Mucosa of rectum (tissue), 2 donors: ENCODE measurements around the gene GLYATL1B.
"Not testable (repeated sequence)": the region's sequence is repeated elsewhere in the genome, so short reads cannot be mapped to it uniquely, and the experiment has no call there.

Experiments used
- H3K27ac ChIP-seq, 2 donors: one replicate each; pipeline ENCODE4 v1.7.0; 2013; ENCODE audit warnings: inconsistent platforms in 2 of 2, low read depth in 2 of 2, low read length in 2 of 2
- H3K27me3 ChIP-seq, 2 donors: one replicate each; pipeline ENCODE4 v1.7.0; 2013; ENCODE audit warnings: low read length in 2 of 2; ENCODE audit not compliant: control insufficient read depth in 2 of 2, insufficient read depth in 2 of 2
- H3K36me3 ChIP-seq, 2 donors: one replicate each; pipeline ENCODE4 v1.7.0; 2013; ENCODE audit warnings: low read length in 2 of 2; ENCODE audit not compliant: control insufficient read depth in 2 of 2, insufficient read depth in 2 of 2
- H3K4me1 ChIP-seq, 2 donors: one replicate each; pipeline ENCODE4 v1.7.0; 2013; ENCODE audit warnings: low read length in 2 of 2, mild to moderate bottlenecking in 1 of 2; ENCODE audit not compliant: control insufficient read depth in 2 of 2, insufficient read depth in 2 of 2
- H3K4me3 ChIP-seq, 2 donors: one replicate each; pipeline ENCODE4 v1.7.0; 2013; ENCODE audit warnings: low read length in 2 of 2
- H3K9ac ChIP-seq, 2 donors: one replicate each; pipeline ENCODE4 v1.7.0; 2013; ENCODE audit warnings: low read length in 2 of 2, low read depth in 1 of 2, mild to moderate bottlenecking in 1 of 2
- H3K9me3 ChIP-seq, 2 donors: one replicate each; pipeline ENCODE4 v1.7.0; 2013; ENCODE audit warnings: low read length in 2 of 2; ENCODE audit not compliant: control insufficient read depth in 2 of 2
- donor health status: healthy.
- donor health status: Normal muscosa, but diverticular disease.

The GLYATL1B gene

GRCh38 chr11:59119826-59120225 is 33.7 kb downstream of the GLYATL1B start:
- Histone ChIP-seq H3K36me3 (peaks cover 0 to 1% of the 10 kb centered on the region in 2 donors), H3K9me3 (peaks cover 3 to 9% of the 10 kb centered on the region in 2 donors), H3K4me1 (no peaks in the 10 kb centered on the region), H3K4me3 (no peak overlapping the region), H3K27me3 (no peaks in the 10 kb centered on the region), H3K27ac (no peak overlapping the region), H3K9ac (no peak overlapping the region)

GRCh38 chr11:59135648-59136461 is 49.7 kb downstream of the GLYATL1B start:
- Histone ChIP-seq H3K4me1 (peaks cover 0 to 7% of the 10 kb centered on the region in 2 donors), H3K36me3 (peaks cover 13 to 25% of the 10 kb centered on the region in 2 donors), H3K4me3 (peak overlapping the region; percentile 38 to 40)

DNA sequence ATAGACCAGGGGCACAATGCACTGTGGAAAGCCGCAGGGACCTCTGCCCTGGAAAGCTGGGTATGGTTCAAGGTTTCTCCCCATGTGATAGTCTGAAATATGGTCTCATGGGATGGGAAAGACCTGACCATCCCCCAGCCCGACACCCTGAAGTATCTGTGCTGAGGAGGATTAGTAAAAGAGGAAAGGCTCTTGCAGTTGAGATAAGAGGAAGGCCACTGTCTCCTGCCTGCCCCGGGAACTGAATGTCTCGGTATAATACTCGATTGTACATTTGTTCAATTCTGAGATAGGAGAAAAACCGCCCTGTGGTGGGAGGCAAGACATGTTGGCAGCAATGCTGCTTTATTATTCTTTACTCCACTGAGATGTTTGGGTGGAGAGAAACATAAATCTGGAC is 50.4 kb downstream of the GLYATL1B start:
- H3K9me3 ChIP-seq, H3K4me3 ChIP-seq, H3K9ac ChIP-seq, H3K27me3 ChIP-seq, H3K4me1 ChIP-seq, H3K27ac ChIP-seq: not testable (repeated sequence)
- peaks cover 13 to 25% of the 10 kb centered on the region in 2 donors for H3K36me3 ChIP-seq

More at GRCh38 chr11:59135648-59136461, 49.7 kb downstream of the GLYATL1B start:
- Histone ChIP-seq H3K27me3 (no peaks in the 10 kb centered on the region), H3K9ac (peak overlapping the region in 1 of 2 donors; percentile 27), H3K27ac (no peak overlapping the region), H3K9me3 (no peaks in the 10 kb centered on the region)

GRCh38 chr11:59137190-59137589 is 51.1 kb downstream of the GLYATL1B start:
- Histone ChIP-seq H3K36me3 (peaks cover 13 to 20% of the 10 kb centered on the region in 2 donors), H3K9me3 (no peaks in the 10 kb centered on the region), H3K27me3 (no peaks in the 10 kb centered on the region), H3K4me1 (peaks cover 0 to 12% of the 10 kb centered on the region in 2 donors), H3K4me3 (no peak overlapping the region), H3K27ac (no peak overlapping the region), H3K9ac (no peak overlapping the region)

GRCh38 chr11:59138643-59139042 is 52.5 kb downstream of the GLYATL1B start:
- Histone ChIP-seq H3K9me3 (no peaks in the 10 kb centered on the region), H3K27ac (no peak overlapping the region), H3K36me3 (peaks cover 7 to 13% of the 10 kb centered on the region in 2 donors), H3K4me3 (no peak overlapping the region), H3K4me1 (peaks cover 5 to 20% of the 10 kb centered on the region in 2 donors), H3K9ac (no peak overlapping the region), H3K27me3 (no peaks in the 10 kb centered on the region)

- peaks cover 20 to 28% of the 10 kb centered on the region in 2 donors for H3K4me1 ChIP-seq
- peaks cover 0 to 9% of the 10 kb centered on the region in 2 donors for H3K36me3 ChIP-seq
- no peaks in the 10 kb centered on the region for H3K9me3 ChIP-seq
- no peak overlapping the region for H3K9ac ChIP-seq
- no peak overlapping the region for H3K4me3 ChIP-seq
- no peak overlapping the region for H3K27ac ChIP-seq
- no peaks in the 10 kb centered on the region for H3K27me3 ChIP-seq
Observed at GRCh38 chr11:59141191-59141590, 55.1 kb downstream of the GLYATL1B start.

DNA sequence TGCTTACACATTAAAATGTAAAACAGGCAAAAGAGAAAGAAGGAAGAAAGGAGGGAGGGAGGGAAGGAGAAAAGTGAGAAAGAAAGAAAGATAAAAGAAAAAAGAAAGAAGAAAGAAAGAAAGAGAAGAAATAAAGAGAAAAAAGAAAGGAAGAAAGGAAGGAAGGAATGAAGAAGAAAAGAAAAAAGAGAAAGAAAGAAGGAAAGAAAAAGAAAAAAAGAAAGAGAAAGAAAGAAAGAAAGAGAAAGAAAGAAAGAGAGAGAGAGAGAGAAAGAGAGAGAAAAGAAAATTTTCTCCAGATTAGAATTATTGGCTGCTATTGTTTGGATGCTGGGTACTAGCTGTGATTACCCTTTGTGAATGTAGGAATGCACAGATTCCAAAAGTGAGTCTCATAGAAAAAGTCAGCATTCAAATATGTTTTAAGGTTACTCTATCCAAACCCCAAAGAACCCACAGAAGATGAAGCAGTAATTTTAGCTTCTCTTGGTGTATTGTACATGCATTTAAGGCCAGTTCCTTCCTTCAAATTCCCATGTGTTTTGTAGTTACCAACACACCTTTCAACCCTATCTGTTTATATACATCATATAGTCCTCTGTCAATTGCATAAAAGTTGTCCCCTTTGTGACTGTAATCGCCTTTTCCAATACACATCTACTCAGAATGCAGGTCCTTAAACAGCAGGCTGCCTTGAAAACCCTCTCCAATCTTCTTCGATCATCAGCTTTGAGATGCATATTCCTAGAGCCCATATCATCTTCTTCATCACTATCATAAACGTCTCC is 55.8 kb downstream of the GLYATL1B start:
- Histone ChIP-seq H3K9ac (peak overlapping the region; percentile 89 to 90), H3K9me3 (no peaks in the 10 kb centered on the region), H3K27me3 (no peaks in the 10 kb centered on the region), H3K4me3 (peak overlapping the region; percentile 93 to 96), H3K36me3 (peaks cover 0 to 9% of the 10 kb centered on the region in 2 donors), H3K27ac (peak overlapping the region; percentile 96 to 99), H3K4me1 (peaks cover 20 to 26% of the 10 kb centered on the region in 2 donors)

DNA sequence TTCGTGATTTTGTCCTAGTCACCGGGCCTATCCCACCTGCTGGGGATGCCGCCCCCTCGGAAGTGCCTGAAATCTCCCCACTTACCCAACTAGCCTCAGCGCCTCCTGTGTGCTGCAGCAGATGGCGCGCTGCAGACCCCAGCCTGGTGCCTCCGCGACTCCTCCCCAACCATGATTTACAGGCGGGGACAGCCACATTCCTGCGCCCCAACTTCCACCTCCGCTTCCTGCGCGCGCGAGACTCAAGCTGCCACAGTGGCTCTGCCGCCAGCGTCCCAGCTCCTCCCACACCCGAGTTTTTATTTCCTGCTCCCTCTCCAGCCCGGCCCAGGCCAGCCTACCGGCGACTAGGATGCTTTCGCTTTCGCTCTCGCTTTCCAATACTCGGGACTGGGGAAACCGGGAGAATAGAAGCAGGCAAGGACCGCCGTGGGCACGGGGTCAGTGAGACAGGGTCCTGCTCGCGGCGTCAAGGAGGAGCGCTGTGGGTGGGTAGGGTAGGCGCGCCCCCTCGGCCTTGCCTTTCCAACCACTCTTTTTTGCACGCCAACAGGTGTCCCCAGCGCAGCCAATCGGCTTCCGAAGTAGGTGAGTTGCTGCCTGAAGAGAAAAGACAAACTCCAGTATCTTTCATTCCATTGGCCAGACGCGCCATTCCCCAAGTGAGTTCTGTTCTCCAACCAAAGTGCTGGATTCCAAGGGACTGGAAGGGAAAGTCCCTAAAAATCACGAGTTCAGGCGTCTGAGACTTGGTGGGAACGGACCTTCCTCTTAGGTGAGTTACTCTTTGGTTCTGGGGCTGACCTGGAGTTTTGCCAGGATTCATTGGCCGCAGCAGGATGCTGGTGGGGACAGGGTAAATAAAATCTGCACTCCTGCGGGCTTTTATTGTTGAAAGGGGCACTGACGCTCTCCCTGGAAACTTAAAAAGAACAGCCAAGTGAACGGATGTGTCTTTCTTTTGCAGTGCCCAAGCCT is 56.7 kb downstream of the GLYATL1B start, which contains the start of gene FAM111A:
Gene FAM111A (plus strand): TSS at position 327 of the 978 bp plus-strand sequence. CDS start 6,017 bp downstream, outside the sequence.
- peak within 1 kb of the TSS; percentile 89 to 90 for H3K9ac ChIP-seq

GRCh38 chr11:59144096-59144495 is 58.0 kb downstream of the GLYATL1B start:
- Histone ChIP-seq H3K27me3 (no peaks in the 10 kb centered on the region), H3K9me3 (no peaks in the 10 kb centered on the region), H3K36me3 (peaks cover 0 to 6% of the 10 kb centered on the region in 2 donors), H3K27ac (peak overlapping the region; percentile 96 to 99), H3K9ac (peak overlapping the region; percentile 89 to 90), H3K4me1 (peaks cover 20 to 26% of the 10 kb centered on the region in 2 donors), H3K4me3 (peak overlapping the region; percentile 93 to 96)

More for the DNA sequence above, 56.7 kb downstream of the GLYATL1B start, which contains the start of gene FAM111A:
- peak within 1 kb of the TSS; percentile 93 to 96 for H3K4me3 ChIP-seq
- H3K27ac ChIP-seq: peak within 1 kb of the TSS; percentile 96 to 99
- H3K9me3 ChIP-seq: no peaks in the 10 kb centered on the region
- H3K4me1 ChIP-seq: peaks cover 20 to 26% of the 10 kb centered on the region in 2 donors
- H3K27me3 ChIP-seq: no peaks in the 10 kb centered on the region
- H3K36me3 ChIP-seq: peaks cover 0 to 8% of the 10 kb centered on the region in 2 donors
